SK-N-MC (cell line): ENCODE results near the gene ADAMTSL3.
"Not testable (repeated sequence)": the region's sequence is repeated elsewhere in the genome, so short reads cannot be mapped to it uniquely, and the experiment has no call there.

ENCODE experiments used
- DNase-seq: peaks from one replicate; pipeline ENCODE4 v3.0.0-alpha.2; 2011; ENCODE audit warnings: low read depth, low spot score
- H3K27ac ChIP-seq: fragments of 200-600 bp; sonication (generic); 2 replicates; pipeline ENCODE4 v1.5.1; 2016; ENCODE audit warnings: mixed run types
- H3K36me3 ChIP-seq: fragments of 200-600 bp; sonication (generic); 2 replicates; pipeline ENCODE4 v1.6.1; 2017; ENCODE audit warnings: antibody characterized with exemption, low read length, mixed read lengths; ENCODE audit not compliant: insufficient read depth
- H3K4me3 ChIP-seq: fragments of 200-600 bp; sonication (generic); 2 replicates; pipeline ENCODE4 v1.5.1; 2016
- H3K9ac ChIP-seq: fragments of 200-600 bp; sonication (generic); 2 replicates; pipeline ENCODE4 v1.8.0; 2017; ENCODE audit warnings: mixed run types, mixed read lengths; ENCODE audit not compliant: insufficient read length
- H3K9me3 ChIP-seq: fragments of 200-600 bp; sonication (generic); 2 replicates; pipeline ENCODE4 v1.6.1; 2017; ENCODE audit warnings: low read depth, mild to moderate bottlenecking, antibody characterized with exemption, low read length, moderate library complexity, mixed read lengths
- EZH2 ChIP-seq: fragments of 200-600 bp; sonication (generic); IDR thresholded peaks from one replicate; pipeline ENCODE4 v1.6.1; 2017; ENCODE audit warnings: antibody characterized with exemption
- FOXP2 ChIP-seq: optimal IDR thresholded peaks from 2 replicates; pipeline ENCODE3; 2011; ENCODE audit warnings: mild to moderate bottlenecking, moderate library complexity; ENCODE audit not compliant: insufficient read depth; ENCODE audit errors: extremely low read length, control extremely low read depth
- POLR2AphosphoS5 ChIP-seq: IDR thresholded peaks from 2 replicates; pipeline ENCODE4 v1.6.1; 2012; ENCODE audit warnings: mild to moderate bottlenecking, low read depth, low read length, borderline replicate concordance

ADAMTSL3 gene

DNA sequence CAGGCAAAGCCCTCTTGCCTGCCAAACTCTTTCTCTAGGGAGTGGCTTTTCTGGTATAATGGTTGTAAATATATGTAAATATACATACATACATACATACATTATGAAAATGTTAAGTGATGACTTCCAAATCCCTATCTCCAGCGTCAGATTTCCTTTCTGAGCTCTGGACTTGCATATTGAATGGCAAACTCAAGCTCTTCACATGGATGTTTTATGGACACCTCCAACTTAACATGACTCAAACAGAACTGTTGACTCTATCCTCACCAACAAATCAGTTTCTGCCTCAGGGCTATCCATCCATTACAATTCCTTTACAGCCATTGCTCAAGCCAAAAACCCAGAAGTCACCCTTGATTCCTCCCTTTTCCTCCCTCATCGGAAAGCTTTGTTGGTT lies 45.1 kb downstream of the ADAMTSL3 start:
- TF ChIP-seq FOXP2 (no peak), EZH2 (no peak), POLR2AphosphoS5 (no peak)
- DNase-seq, result no peak
- Histone ChIP-seq H3K27ac (no peak overlapping the region), H3K4me3 (no peak overlapping the region), H3K9me3 (no peaks in the 10 kb centered on the region), H3K9ac (no peak overlapping the region), H3K36me3 (no peaks in the 10 kb centered on the region)

GRCh38 chr15:83700082-83700481 lies 46.2 kb downstream of the ADAMTSL3 start:
- Histone ChIP-seq H3K9ac (no peak overlapping the region), H3K27ac (no peak overlapping the region), H3K9me3 (no peaks in the 10 kb centered on the region), H3K36me3 (no peaks in the 10 kb centered on the region), H3K4me3 (no peak overlapping the region)
- DNase-seq, result no peak
- TF ChIP-seq FOXP2 (no peak), POLR2AphosphoS5 (no peak), EZH2 (no peak)

DNA sequence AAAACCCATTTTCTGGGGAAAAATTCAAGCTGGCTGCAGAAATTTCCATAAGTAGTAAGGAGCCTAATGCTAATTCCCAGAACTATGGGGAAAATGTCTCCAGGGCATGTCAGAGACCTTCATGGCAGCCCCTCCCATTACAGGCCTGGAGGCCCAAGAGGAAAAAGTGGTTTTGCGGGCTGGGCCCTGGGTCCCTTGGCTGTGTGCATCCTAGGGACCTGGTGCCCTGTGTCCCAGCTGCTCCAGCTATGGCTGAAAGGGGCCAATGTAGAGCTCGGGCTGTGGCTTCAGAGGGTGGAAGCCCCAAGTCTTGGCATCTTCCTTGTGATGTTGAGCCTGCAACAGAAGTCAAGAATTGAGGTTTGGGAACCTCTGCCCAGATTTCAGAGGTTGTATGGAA lies 48.4 kb downstream of the ADAMTSL3 start:
- H3K27ac ChIP-seq, H3K4me3 ChIP-seq, DNase-seq, H3K36me3 ChIP-seq, H3K9ac ChIP-seq, H3K9me3 ChIP-seq: not testable (repeated sequence)

DNA sequence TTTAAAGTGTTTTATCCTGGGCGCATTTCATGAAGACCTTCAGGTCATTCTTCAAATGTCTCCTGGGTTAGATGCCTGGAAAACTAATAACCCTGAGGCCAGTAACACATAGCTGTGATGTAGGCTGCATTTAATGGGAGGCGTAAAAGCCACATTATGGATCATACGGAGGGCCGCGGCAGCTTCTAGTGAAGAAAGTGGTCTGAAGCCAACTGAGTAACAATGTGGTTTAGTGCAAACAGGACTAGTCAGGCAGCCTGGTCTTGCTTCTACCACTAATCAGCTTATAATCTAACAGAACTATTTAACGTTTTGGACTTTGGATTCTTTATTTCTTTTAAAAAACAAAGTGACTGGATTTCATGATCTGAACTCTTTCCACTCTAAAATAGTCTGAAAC lies 54.4 kb downstream of the ADAMTSL3 start:
- Histone ChIP-seq H3K4me3 (no peak overlapping the region), H3K36me3 (no peaks in the 10 kb centered on the region), H3K9me3 (no peaks in the 10 kb centered on the region), H3K27ac (no peak overlapping the region), H3K9ac (no peak overlapping the region)
- TF ChIP-seq FOXP2, result no peak
- no peak for TF ChIP-seq EZH2
- no peak for TF ChIP-seq POLR2AphosphoS5
- no peak for DNase-seq

DNA sequence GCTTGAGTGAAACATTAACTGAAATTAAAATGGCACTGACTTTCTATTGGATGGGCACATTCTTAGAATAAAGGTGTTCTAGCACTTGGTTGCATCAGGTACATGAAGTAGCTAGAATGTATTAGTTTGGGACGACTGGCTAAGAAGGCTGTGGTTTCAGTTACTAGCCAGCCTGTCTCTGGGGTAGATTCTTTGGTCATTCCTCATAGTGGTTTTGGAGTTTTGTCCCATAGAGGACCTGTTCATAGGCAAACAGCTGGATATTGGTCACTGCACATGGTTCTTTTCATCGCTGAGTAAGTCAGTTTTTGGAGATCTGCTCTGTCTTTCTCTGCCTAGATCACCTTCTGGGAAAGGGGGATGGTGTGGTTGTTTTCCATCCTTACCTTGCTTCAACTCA lies 55.3 kb downstream of the ADAMTSL3 start:
- no peaks in the 10 kb centered on the region for H3K9me3 ChIP-seq
- no peaks in the 10 kb centered on the region for H3K36me3 ChIP-seq
- H3K9ac ChIP-seq, result no peak overlapping the region
- TF ChIP-seq EZH2, result no peak
- no peak for TF ChIP-seq POLR2AphosphoS5
- TF ChIP-seq FOXP2, result no peak
- no peak overlapping the region for H3K4me3 ChIP-seq
- no peak overlapping the region for H3K27ac ChIP-seq
- DNase-seq, result no peak

DNA sequence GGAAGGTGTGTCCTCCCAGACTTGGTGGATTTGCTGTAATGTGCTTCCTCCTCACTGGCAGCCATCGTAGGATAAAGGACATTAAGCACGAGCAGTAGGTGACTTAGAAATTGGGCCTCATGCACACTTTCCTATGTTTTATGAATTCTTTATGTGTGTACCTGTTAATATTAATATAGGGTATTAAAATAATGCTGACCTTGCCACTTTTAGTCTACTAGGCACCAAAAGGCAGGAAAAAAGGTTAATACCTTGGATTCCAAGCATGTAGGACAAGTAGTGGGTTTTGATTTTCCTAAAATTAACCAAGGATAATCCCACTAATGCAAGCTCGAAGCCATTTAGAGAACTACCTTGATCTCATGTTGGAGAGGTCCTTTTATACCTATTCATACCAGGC lies 55.9 kb downstream of the ADAMTSL3 start:
- no peak overlapping the region for H3K9ac ChIP-seq
- no peak overlapping the region for H3K4me3 ChIP-seq
- DNase-seq, result no peak
- no peaks in the 10 kb centered on the region for H3K9me3 ChIP-seq
- H3K36me3 ChIP-seq, result no peaks in the 10 kb centered on the region
- H3K27ac ChIP-seq, result no peak overlapping the region
- no peak for TF ChIP-seq POLR2AphosphoS5
- no peak for TF ChIP-seq FOXP2
- TF ChIP-seq EZH2, result no peak

GRCh38 chr15:83710452-83710851 lies 56.5 kb downstream of the ADAMTSL3 start:
- no peaks in the 10 kb centered on the region for H3K9me3 ChIP-seq
- no peak overlapping the region for H3K9ac ChIP-seq
- H3K27ac ChIP-seq, result no peak overlapping the region
- DNase-seq, result no peak
- H3K36me3 ChIP-seq, result no peaks in the 10 kb centered on the region
- TF ChIP-seq EZH2 (no peak), POLR2AphosphoS5 (no peak), FOXP2 (no peak)
- H3K4me3 ChIP-seq, result no peak overlapping the region

- DNase-seq, result no peak
- no peaks in the 10 kb centered on the region for H3K36me3 ChIP-seq
- no peaks in the 10 kb centered on the region for H3K9me3 ChIP-seq
- no peak overlapping the region for H3K27ac ChIP-seq
- TF ChIP-seq FOXP2 (no peak), POLR2AphosphoS5 (no peak), EZH2 (no peak)
- H3K4me3 ChIP-seq, result no peak overlapping the region
- no peak overlapping the region for H3K9ac ChIP-seq
Observed at GRCh38 chr15:83711236-83711635, 57.3 kb downstream of the ADAMTSL3 start.

- Histone ChIP-seq H3K27ac (no peak overlapping the region), H3K9me3 (no peaks in the 10 kb centered on the region), H3K9ac (no peak overlapping the region), H3K4me3 (no peak overlapping the region), H3K36me3 (no peaks in the 10 kb centered on the region)
- no peak for DNase-seq
- no peak for TF ChIP-seq POLR2AphosphoS5
- TF ChIP-seq FOXP2, result no peak
- no peak for TF ChIP-seq EZH2
Observed at GRCh38 chr15:83713242-83713641, 59.3 kb downstream of the ADAMTSL3 start.

DNA sequence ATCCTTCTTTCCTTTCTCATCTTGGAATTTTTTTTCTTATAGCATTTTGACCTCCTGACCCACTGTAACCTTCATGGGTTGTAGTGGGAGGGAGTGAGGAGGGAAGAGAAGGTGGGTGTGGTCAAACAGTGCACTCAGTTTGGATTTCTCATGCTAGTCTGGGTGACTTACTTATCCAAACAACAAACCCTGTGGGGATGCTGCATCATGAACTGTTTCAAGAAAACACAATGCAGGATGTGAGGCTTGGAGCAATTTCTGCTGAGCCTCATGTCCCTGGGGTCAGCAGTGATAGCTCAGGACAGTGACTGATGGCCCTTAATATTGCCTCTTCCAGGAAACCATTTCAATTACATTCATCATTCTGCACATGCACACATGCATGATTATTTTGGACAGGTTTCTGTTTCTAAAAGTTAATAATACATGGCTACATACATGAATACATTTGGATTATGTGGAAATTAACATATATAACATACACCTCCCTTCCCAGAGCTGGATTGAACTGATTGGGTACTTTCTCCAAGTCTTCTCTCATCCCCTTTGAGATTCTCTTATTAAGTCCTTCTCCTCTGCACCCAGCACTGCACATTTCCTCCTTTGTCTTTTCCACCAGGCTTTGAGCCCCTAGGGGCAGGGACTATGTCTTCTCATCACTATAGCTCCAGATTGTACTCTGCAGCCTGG lies 61.2 kb downstream of the ADAMTSL3 start:
- H3K4me3 ChIP-seq, result no peak overlapping the region
- DNase-seq, result no peak
- H3K9ac ChIP-seq, result no peak overlapping the region
- TF ChIP-seq POLR2AphosphoS5 (no peak), EZH2 (no peak), FOXP2 (no peak)
- H3K27ac ChIP-seq, result no peak overlapping the region
- no peaks in the 10 kb centered on the region for H3K36me3 ChIP-seq
- H3K9me3 ChIP-seq, result no peaks in the 10 kb centered on the region
